ENCODE data around the gene SCP2. TPM values are rescaled to one million over a fixed set of nuclear protein-coding genes. Genes with fewer than 3 reads are reported as not detected.

Gene SCP2
- 125 and 128 TPM in 2 replicates for total RNA-seq (2014; rRNA removed)
- 88.3 TPM for polyA plus RNA-seq (2012)

DNA sequence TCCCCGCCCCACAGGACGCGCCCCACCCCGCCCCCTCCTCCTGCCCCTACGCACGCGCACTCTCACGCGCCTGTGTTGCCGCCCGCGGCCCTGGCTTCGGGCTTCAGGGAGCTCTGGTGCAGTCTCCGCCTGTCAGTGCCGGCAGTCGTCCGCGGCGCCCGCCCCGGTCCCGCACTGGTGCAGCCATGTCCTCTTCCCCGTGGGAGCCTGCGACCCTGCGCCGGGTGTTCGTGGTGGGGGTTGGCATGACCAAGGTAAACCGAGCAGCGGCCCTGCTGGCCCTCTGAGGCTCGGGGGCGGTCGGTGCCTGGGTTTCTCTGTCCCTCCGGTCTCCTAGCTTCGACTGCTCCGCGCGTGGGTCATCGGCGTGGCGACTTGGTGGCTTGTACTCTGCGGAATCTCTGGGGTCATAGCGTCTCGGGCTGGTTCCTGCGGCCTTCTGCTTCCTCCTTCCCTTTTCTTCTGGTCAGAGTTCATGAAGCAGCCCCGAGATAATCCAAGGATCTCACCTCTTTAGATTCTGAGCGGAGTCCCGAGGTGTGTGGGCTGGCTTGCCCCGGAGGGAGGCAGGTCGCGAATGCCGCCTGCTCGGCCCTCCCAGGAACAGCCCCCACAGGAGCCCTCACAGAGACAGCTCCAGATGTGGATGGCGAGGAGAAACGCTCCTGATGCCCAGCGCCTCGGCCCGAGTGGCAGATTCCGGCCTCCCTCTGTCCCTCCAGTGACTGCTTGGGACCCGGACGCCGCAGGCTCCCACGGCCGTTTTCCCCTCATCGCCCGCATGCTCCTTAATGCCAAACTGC lies at the start of gene SCP2:
SCP2 (plus strand) TSS at position 65 of the 803 bp plus-strand sequence; CDS start at position 186, 121 bp downstream.
- peak; percentile 63 for DNase-seq (ENCODE audit: low read depth)

DNA sequence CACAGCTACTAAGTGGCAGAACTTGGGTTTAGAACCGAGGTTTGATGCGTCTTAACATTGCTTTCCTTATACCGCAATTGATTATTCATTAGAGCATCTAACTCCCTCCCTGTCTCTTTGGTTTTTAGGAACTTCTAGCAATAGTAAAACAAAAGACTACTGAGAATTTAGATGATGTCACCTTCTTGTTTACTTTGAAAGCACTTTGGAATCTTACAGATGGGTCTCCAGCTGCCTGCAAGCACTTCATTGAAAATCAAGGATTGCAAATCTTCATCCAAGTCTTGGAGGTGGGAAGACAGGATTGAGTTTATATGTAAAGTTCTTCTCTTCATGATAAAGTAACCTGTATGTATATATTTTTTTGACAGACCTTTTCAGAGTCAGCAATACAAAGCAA lies 49.5 kb upstream of the SCP2 start:
- DNase-seq (ENCODE audit: low read depth), result no peak

DNA sequence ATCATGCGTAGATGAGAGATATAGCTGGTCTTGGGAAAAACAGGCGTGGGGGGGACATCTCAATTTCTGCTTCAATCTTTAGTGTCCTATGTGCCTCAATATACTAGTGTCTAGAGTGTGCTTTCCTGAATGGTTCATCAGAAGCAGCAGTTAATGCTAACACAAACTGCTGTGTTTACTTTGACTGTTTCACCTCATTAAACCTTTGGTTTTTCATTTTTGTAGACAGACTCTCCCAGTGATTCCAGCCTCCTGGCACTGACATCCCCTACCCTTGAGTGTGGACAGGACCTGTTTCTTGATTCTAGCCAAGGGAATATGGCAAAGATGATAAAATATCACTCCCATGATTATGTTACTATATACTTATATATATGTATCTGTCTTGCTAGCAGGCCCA lies 46.9 kb upstream of the SCP2 start:
- DNase-seq (ENCODE audit: low read depth), result no peak

GRCh38 chr1:52887483-52887882 lies 39.6 kb upstream of the SCP2 start:
- no peak for DNase-seq (ENCODE audit: low read depth)

- DNase-seq (ENCODE audit: low read depth), result no peak
Observed at GRCh38 chr1:52892424-52893215, 34.5 kb upstream of the SCP2 start.

DNA sequence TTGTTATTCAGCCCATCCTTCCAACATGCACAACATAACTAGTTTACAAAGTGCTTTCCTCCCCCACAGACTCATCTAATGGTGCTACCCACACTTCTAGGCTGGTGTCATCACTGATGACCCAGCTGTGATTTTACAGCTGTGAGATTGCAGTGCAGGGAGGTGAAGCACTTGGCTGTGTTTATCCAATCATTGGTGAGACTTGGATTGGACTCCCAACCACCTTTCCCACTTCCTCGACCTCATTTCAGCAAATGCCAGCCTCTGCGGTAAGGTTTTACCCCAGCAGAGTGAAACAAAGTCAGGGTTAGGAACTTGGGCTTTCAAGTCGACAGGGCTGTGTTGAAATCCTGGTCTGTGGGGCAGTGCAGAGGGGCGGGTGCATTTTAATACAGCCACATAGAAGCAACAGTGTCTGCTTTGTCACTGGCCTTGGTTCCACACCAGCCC lies 27.6 kb upstream of the SCP2 start:
- DNase-seq (ENCODE audit: low read depth), result no peak

GRCh38 chr1:52900402-52900801 lies 26.7 kb upstream of the SCP2 start:
- no peak for DNase-seq (ENCODE audit: low read depth)

- DNase-seq (ENCODE audit: low read depth), result no peak
Observed at GRCh38 chr1:52901384-52901783, 25.7 kb upstream of the SCP2 start.

DNA sequence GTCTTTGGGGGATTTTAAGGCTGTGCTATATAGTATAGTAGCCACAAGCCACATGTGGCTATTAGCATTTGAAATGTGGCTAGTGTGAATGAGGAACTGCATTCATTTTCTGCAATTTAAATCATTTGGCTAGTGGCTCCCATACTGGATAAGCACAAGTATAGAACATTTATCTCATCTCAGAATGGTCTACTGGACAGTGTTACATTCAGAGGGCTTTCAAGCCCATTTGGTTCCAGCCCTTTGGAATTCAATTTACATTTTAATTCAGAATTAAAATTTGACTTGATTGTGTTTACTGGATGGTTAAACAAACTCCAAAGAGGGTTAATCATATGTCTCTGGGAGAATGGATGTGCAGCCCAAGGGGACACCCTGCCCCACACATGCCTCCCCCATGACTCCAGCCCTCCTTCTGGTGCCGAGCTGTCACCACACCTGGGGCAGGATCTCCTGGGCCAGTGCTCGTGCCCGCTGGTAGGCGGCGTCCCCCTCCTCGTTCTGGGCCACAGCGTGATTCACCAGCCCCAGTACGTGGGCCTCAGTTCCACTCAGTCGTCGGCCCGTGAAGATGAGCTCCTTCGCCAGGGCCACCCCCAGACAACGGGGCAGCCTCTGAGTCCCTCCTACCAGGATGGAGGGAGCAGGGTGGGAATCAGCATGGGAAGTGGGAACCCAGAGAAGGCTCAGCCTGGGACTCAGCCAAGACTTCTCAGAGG lies 22.7 kb upstream of the SCP2 start:
- no peak for DNase-seq (ENCODE audit: low read depth)

DNA sequence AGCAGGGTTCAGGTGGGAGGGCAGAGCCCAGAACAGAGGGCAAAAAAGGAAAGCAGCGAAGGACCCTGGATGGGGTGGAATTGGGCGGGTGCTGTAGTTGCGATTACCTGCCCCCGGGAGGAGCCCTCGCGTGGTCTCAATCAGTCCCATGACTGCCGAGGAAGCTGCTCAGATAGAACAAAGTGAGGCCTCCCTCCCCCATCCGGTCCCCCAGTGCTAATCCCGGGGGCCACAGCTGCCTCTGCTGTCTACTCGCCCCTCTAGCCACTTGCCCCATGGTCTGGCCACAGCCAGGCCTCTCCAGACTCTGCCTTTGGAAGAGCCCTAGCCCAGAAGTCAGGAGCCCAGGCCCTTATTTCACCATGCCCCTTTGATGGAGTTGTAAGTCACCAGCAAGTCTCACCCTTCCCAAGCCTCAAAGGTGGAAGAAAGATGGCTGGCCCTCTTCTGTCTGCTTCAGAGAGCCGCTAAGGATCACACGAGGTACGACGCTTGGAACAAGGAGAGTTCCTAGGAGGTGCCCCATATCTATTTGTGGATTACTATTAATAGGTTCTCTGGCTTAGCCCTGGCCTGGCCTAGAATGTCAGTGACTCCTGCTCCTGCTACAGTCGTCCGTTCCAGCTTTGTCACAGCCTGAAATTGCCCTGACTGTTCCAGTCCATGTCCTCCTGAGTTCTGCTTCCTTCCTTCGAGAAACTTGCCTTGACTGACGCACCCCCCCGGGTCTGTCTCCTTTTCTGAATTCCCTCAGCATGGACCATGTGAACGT lies 22.0 kb upstream of the SCP2 start:
- DNase-seq (ENCODE audit: low read depth), result peak; percentile 32

DNA sequence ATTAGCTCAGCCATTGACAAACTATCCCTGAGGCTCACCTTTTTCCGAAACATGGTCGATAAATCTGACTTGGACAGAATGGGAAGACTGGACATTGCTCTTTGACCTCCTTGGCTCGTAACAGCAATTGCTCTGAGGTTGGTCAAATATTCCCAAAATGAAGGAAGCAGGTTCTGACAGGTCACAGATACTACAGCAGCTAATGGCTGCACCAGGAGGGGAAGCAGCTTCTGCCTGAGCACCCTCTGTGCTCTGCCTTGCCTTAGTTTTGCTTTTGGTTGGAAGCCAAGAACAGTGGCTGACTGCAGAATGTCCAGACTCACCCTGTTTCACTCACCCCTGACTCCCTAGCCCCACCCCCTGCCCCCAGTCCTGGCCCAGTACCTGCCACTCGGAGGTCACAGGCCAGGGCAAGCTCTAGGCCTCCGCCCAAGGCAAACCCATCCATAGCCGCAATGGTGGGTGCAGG lies 20.9 kb upstream of the SCP2 start:
- DNase-seq (ENCODE audit: low read depth), result no peak

- DNase-seq (ENCODE audit: low read depth), result no peak
Observed at GRCh38 chr1:52907068-52907811, 19.8 kb upstream of the SCP2 start.

DNA sequence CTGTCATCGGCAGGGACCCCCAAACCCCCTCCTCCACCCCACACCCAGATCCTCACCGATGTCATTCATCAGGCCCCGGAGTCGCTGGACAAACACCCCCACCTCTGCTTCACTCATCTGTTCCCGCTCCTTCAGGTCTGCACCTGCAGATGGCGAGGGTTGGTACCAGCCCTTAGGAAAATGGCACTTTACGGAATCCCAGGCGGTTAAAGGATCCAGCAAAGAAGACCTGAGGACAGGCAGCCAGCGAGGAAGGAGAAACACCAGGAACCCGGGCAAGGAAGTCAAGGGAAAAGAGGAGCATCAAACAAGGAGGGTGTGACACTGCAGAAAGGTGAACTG lies 19.3 kb upstream of the SCP2 start:
- no peak for DNase-seq (ENCODE audit: low read depth)

DNA sequence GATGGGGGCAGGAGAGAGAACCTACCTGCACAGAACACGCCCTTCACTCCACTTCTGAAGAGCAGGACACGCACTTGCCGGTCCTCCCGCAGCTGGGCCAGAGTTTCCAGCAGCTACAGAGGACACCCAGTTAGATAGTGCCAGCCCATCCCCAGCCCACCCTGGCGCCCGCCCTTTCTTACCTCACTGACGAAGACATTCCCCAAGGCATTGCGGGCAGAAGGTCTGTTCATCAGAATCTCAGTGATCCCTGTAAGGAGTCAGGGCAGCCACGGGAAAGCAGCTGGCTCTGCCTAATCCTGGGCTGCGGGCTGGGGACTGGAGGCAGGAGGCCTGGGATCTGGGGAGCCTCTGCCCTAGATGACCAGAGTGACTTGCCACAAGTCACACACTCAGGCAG lies 15.5 kb upstream of the SCP2 start:
- no peak for DNase-seq (ENCODE audit: low read depth)

- no peak for DNase-seq (ENCODE audit: low read depth)
Observed at GRCh38 chr1:52913014-52913413, 14.1 kb upstream of the SCP2 start.

DNA sequence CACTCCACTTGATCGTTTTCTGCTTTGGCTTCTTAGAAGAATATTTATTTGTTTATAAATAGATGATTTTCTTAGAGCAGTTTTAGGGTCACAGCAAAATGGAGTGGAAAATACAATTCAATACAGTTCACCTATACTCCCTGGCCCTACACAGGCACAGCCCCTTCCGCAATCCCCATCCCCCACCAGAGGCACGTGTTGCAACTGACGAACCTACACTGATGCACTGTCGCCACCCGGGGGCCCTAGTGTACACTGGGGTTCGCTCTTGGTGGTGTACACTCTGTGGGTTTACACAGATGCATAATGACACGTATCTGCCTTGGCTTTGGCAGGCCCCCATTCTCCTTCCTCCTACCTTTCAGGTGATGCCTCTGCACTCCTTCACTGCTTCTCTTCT lies 13.5 kb upstream of the SCP2 start:
- DNase-seq (ENCODE audit: low read depth), result no peak

DNA sequence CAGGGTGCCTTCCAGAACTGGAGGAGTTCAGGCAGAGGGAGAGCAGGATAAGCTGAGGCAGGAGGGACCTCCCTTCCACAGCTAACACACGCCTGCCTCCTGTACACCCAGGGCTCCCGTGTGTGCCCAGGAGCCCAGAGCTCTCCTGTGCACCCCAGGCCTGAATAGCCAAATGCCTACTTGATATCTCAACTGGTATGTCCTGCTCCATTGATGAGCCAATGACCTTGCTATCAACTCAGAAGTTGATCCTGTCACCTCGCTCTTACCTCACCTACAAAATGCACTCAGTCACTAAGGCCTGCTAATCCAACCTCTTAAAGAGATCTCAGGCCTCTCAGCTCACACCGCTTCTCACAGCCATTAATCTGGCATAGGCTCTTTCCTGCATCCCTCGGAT lies 12.6 kb upstream of the SCP2 start:
- no peak for DNase-seq (ENCODE audit: low read depth)

GRCh38 chr1:52915211-52915854 lies 11.7 kb upstream of the SCP2 start:
- DNase-seq (ENCODE audit: low read depth), result no peak

DNA sequence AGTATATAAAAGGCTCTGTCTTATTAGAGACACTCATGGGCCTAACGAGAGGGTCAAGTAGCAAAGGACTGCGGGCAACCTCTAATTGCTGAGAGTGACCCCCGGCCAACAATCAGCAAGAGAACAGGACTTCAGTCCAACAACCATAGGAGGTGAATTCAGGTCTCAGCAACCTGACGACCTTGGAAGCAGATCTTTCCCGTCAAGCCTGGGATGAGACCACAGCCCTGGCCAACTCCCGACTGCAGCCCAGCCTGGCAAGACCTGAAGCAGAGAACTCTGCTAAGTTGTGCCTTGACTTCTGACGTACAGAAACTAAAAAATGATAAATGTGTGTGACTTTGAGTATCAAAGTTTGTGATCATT lies 11.2 kb upstream of the SCP2 start:
- DNase-seq (ENCODE audit: low read depth), result no peak

Data from LHCN-M2 (cell line).